K562 (cell line): ENCODE results near the gene MPZL3. TPM values are rescaled to one million over a fixed set of nuclear protein-coding genes. Genes with fewer than 3 reads are reported as not detected.

ENCODE experiments used
- ATAC-seq: fragments of 200-7000 bp; cut with Tn5 transposase; 3 replicates; pipeline ENCODE4 v1.9.1; 2020; ENCODE audit warnings: moderate library complexity
- BruUV-seq: library from RNA; stranded (reverse); fragments of 400-500 nt; replicated peaks from 2 replicates; lab custom pipeline; 2021; lab: Mats Ljungman, UMichigan
- CTCF ChIA-PET: fragments of 300-600 bp; formaldehyde crosslinking; extraction: SDS; loops from one replicate; lab custom pipeline; 2021; ENCODE audit warnings: low intra/inter-chr PET ratio; lab: Yijun Ruan, JAX
- POLR2A ChIA-PET: fragments of 300-600, 350-650 bp; sonication (Branson Sonifier 250); formaldehyde crosslinking; extraction: SDS; loops from one replicate; lab custom pipeline; 2021; ENCODE audit warnings: antibody characterized with exemption, inconsistent platforms; lab: Yijun Ruan, JAX
- DNase-seq, 4 experiments: peaks; one replicate each; pipeline versions ENCODE4 v3.0.0 to v3.0.0-alpha.2; 2011 to 2018; ENCODE audit warnings: low spot score in 3 of 4, mixed read lengths in 3 of 4; ENCODE audit errors: extremely low read depth in 1 of 4
- FAIRE-seq: peaks from 2 replicates; lab custom pipeline; 2011; peaks lifted over from hg19 to GRCh38; lab: Jason Lieb, UNC
- H2AFZ ChIP-seq: 2 replicates; pipeline ENCODE4 v1.6.0; 2011; ENCODE audit warnings: low read depth, low read length, control low read depth, inconsistent platforms
- H3K27ac ChIP-seq: fragments of 200-600 bp; 3 replicates; pipeline ENCODE4 v1.8.0; 2011; ENCODE audit warnings: low read depth, mild to moderate bottlenecking, control low read depth, inconsistent platforms, low read length, moderate library complexity, mixed read lengths; ENCODE audit errors: extremely low read depth
- H3K27me3 ChIP-seq, 2 experiments: fragments of 300-600 bp in 1 of 2; 2 replicates in 1 of 2; 3 replicates in 1 of 2; pipeline versions ENCODE4 v1.6.0 to v1.8.0; 2011; ENCODE audit warnings: inconsistent platforms in 2 of 2, low read length in 2 of 2, mild to moderate bottlenecking in 1 of 2, mixed read lengths in 1 of 2, moderate library complexity in 1 of 2; ENCODE audit not compliant: control insufficient read depth in 2 of 2, insufficient read depth in 2 of 2
- H3K36me3 ChIP-seq: fragments of 300-600 bp; 3 replicates; pipeline ENCODE4 v1.8.0; 2011; ENCODE audit warnings: mild to moderate bottlenecking, low read length, inconsistent platforms; ENCODE audit not compliant: control insufficient read depth, insufficient read depth
- H3K4me1 ChIP-seq, 2 experiments: fragments of 200-600 bp in 1 of 2; replicated peaks in 1 of 2; 2 replicates in 1 of 2; 3 replicates in 1 of 2; pipeline versions ENCODE4 v1.5.1 to v1.8.0; 2011; ENCODE audit warnings: inconsistent platforms in 2 of 2, low read length in 2 of 2, mild to moderate bottlenecking in 1 of 2, mixed read lengths in 1 of 2, moderate library complexity in 1 of 2; ENCODE audit not compliant: control insufficient read depth in 2 of 2, insufficient read depth in 2 of 2
- H3K4me2 ChIP-seq: 2 replicates; pipeline ENCODE4 v1.6.1; 2011; ENCODE audit warnings: low read length, control low read depth, inconsistent platforms, mixed read lengths; ENCODE audit not compliant: insufficient read depth
- H3K4me3 ChIP-seq: fragments of 200-600 bp; sonication (generic), shearing (Covaris generic); 2 replicates; pipeline ENCODE4 v1.5.1; 2016; ENCODE audit warnings: control low read depth, inconsistent platforms
- H3K79me2 ChIP-seq: fragments of 200-600 bp; 3 replicates; pipeline ENCODE4 v1.8.0; 2011; ENCODE audit warnings: low read length, inconsistent platforms; ENCODE audit not compliant: control insufficient read depth, insufficient read depth
- H3K9ac ChIP-seq, 2 experiments: 2 replicates each; pipeline versions ENCODE4 v1.6.0 to v1.6.1; 2011; ENCODE audit warnings: low read depth in 2 of 2, low read length in 2 of 2, control low read depth in 1 of 2, inconsistent platforms in 1 of 2, mild to moderate bottlenecking in 1 of 2, mixed read lengths in 1 of 2; ENCODE audit not compliant: insufficient read depth in 1 of 2
- H3K9me1 ChIP-seq: one replicate; pipeline ENCODE4 v1.6.0; 2011; ENCODE audit warnings: inconsistent platforms, mild to moderate bottlenecking, low read length, moderate library complexity; ENCODE audit not compliant: control insufficient read depth, insufficient read depth
- H3K9me3 ChIP-seq: replicated peaks from 2 replicates; pipeline ENCODE4 v1.5.1; 2011; ENCODE audit warnings: low read depth, low read length, inconsistent platforms; ENCODE audit not compliant: control insufficient read depth, insufficient read depth
- H4K20me1 ChIP-seq: replicated peaks from 2 replicates; pipeline ENCODE4 v1.6.1; 2011; ENCODE audit warnings: low read length, inconsistent platforms, mixed read lengths; ENCODE audit not compliant: control insufficient read depth, insufficient read depth
- BACH1 ChIP-seq: fragments of 200-800 bp; sonication (Bioruptor generic); IDR thresholded peaks from 2 replicates; pipeline ENCODE4 v1.6.1; 2016; ENCODE audit warnings: missing genetic modification characterization, missing compliant biosample characterization
- C11orf30 ChIP-seq: fragments of 450-650 bp; IDR thresholded peaks from 2 replicates; pipeline ENCODE4 v1.6.1; 2016; ENCODE audit warnings: low read depth, mild to moderate bottlenecking
- CC2D1A ChIP-seq: fragments of 450-650 bp; IDR thresholded peaks from 2 replicates; pipeline ENCODE4 v1.6.1; 2017; ENCODE audit warnings: mild to moderate bottlenecking
- CEBPG ChIP-seq, 3 experiments: fragments of 200-800 bp in 1 of 3; sonication (Bioruptor generic) in 1 of 3; sonication (generic) in 1 of 3; formaldehyde crosslinking in 1 of 3; IDR thresholded peaks in 2 of 3; conservative IDR thresholded peaks in 1 of 3; 2 replicates each; pipeline versions ENCODE4 v1.6.1 to v1.8.0; 2016 to 2022; ENCODE audit warnings: missing compliant biosample characterization in 2 of 3, missing genetic modification characterization in 2 of 3, mild to moderate bottlenecking in 1 of 3, missing genetic modification reagents in 1 of 3
- LEF1 ChIP-seq: fragments of 450-650 bp; IDR thresholded peaks from 2 replicates; pipeline ENCODE4 v1.6.1; 2016; ENCODE audit warnings: mild to moderate bottlenecking
- MAFK ChIP-seq: IDR thresholded peaks from 2 replicates; pipeline ENCODE4 v1.6.1; 2011; ENCODE audit warnings: low read length, improper control_type of control experiment
- NFE2 ChIP-seq: IDR thresholded peaks from 2 replicates; pipeline ENCODE4 v1.6.1; 2014; ENCODE audit warnings: antibody characterized with exemption, low read depth
- NFYB ChIP-seq: IDR thresholded peaks from 2 replicates; pipeline ENCODE4 v1.6.1; 2011; ENCODE audit warnings: mild to moderate bottlenecking, moderate library complexity; ENCODE audit not compliant: insufficient read length; ENCODE audit errors: extremely low read depth
- NR2C2 ChIP-seq, 2 experiments: fragments of 200-800 bp in 1 of 2; sonication (Bioruptor generic) in 1 of 2; sonication (generic) in 1 of 2; formaldehyde crosslinking in 1 of 2; IDR thresholded peaks; 2 replicates each; pipeline versions ENCODE4 v1.6.1 to v1.8.0; 2016 to 2022; ENCODE audit warnings: mild to moderate bottlenecking in 1 of 2, missing compliant biosample characterization in 1 of 2, missing genetic modification characterization in 1 of 2, missing genetic modification reagents in 1 of 2
- SMARCB1 ChIP-seq: IDR thresholded peaks from 2 replicates; pipeline ENCODE4 v1.6.1; 2011; ENCODE audit warnings: improper control_type of control experiment, low read depth; ENCODE audit not compliant: insufficient read length
- SRF ChIP-seq, 2 experiments: fragments of 250-450, 450-650 bp in 1 of 2; sonication (Bioruptor Pico) in 1 of 2; sonication (generic) in 1 of 2; formaldehyde crosslinking; IDR thresholded peaks; 2 replicates each; pipeline versions ENCODE4 v1.5.0 to v1.5.1; 2020 to 2022; ENCODE audit warnings: mild to moderate bottlenecking in 1 of 2, missing genetic modification reagents in 1 of 2
- ZNF24 ChIP-seq: fragments of 450-650 bp; IDR thresholded peaks from 2 replicates; pipeline ENCODE4 v1.6.1; 2016
- ZNF316 ChIP-seq: fragments of 450-650 bp; IDR thresholded peaks from 2 replicates; pipeline ENCODE4 v1.6.1; 2016
- WGBS: fragments of 100-300 bp; shearing (Covaris generic); methylation state at CpG from one replicate; pipeline ENCODE4 v1.1.6; 2016; ENCODE audit warnings: low coverage, mixed read lengths; ENCODE audit not compliant: insufficient coverage; ENCODE audit errors: missing lambda C conversion rate; 5-methylcytosine and 5-hydroxymethylcytosine counted together
- in situ Hi-C: fragments of 300-500 bp; cut with MboI; formaldehyde crosslinking; loops from 4 replicates; pipeline ENCODE4 v1.15.0; 2018; ENCODE audit warnings: inconsistent platforms, mixed read lengths
- intact Hi-C: fragments of 100-400 bp; cut with micrococcal nuclease; formaldehyde crosslinking; loops from 2 replicates; pipeline ENCODE4 v1.14.2; 2022
- polyA plus RNA-seq, 8 experiments: library from polyadenylated mRNA; depleted of rRNA in 4 of 8; stranded (reverse) in 5 of 8; unstranded in 3 of 8; fragments of >200 nt; fragmentation: Nextera tagmentation in 2 of 8; fragmentation: Illumina TruSeq in 1 of 8; extraction: Ambion mirVana in 2 of 8; extraction: Trizol in 1 of 8; gene quantifications; 2 replicates each; pipeline versions ENCODE4 v1.2.1 to v1.2.3, GENCODE V29; 2011 to 2014; ENCODE audit warnings: inconsistent platforms in 1 of 8, missing spikeins in 1 of 8
- total RNA-seq, 7 experiments: library from RNA; depleted of rRNA in 6 of 7; stranded (reverse); fragments of >200 nt in 6 of 7; fragmentation: Illumina TruSeq in 2 of 7; extraction: Trizol in 2 of 7; gene quantifications; 2 replicates each; pipeline versions ENCODE4 v1.2.1 to v1.2.3, GENCODE V29; 2011 to 2021; ENCODE audit warnings: low replicate concordance in 1 of 7
- TF ChIP-seq, protein P1 (sequence below): fragments of 200-800 bp; sonication (Bioruptor generic); IDR thresholded peaks from 2 replicates; pipeline ENCODE4 v1.6.1; 2017; ENCODE audit warnings: missing genetic modification characterization, missing compliant biosample characterization

The MPZL3 gene
- total and polyA plus RNA-seq, 9 of the 15 experiments (the other 6 are each of a cell fraction or from before 2014, with no cell fraction given), result 0.97 to 2.9 (median 1.6) TPM

DNA sequence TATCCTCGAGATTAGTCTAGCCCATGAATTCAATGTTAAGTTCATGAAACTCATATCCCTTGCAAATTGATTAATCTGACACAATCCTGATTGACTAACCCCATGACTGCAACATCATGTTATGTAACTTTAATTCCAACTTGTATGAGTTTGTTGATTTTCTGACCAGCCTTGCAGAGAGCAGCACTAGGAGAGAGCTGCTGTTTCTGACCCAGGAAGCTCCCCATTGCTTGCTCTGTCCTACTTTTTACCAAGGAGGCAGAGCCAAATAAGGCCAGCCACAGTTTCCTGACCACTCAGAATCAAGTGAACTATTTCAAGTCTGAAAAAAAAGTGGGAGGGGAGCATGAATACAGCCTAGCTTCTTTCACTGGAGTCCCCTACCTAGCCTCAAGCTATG is 13.2 kb downstream of the MPZL3 start:
- ChIA-PET CTCF (no interaction called here), POLR2A (interaction anchor here (0.8 kb wide), 1 partner anchor 24 kb away, joined by 3 read pairs; no protein-coding TSS in a partner anchor)
- Histone ChIP-seq H3K27ac (no peak overlapping the region), H3K9me3 (no peaks in the 10 kb centered on the region), H3K9ac (no peak overlapping the region), H3K79me2 (no peaks in the 10 kb centered on the region), H3K36me3 (no peaks in the 10 kb centered on the region), H3K4me1 (peaks cover 3 to 24% of the 10 kb centered on the region in 2 experiments), H3K4me2 (no peak overlapping the region), H3K4me3 (no peak overlapping the region), H2AFZ (no peak overlapping the region), H4K20me1 (no peaks in the 10 kb centered on the region; the same call in 1 of the 2 replicates), H3K27me3 (peaks cover 2 to 13% of the 10 kb centered on the region in 2 experiments; a peak in 2 of 5 replicates), H3K9me1 (no peaks in the 10 kb centered on the region)
- no peak for TF ChIP-seq CC2D1A
- TF ChIP-seq BACH1 (tag), result peak; percentile 24; the same call in 1 of the 2 replicates
- no peak for TF ChIP-seq NR2C2 (CRISPR knock-in tag; IDR thresholded peaks at IDR 0.05)
- peak; percentile 46; the same call in 1 of the 2 replicates for TF ChIP-seq NR2C2 (tag; IDR thresholded peaks at IDR 0.05)
- 0 out of 4 replicates have a peak, but pooled peaks of 1 of the 2 experiments have one; percentile 38 for TF ChIP-seq SRF (CRISPR knock-in tag; IDR thresholded peaks at IDR 0.05)
- BruUV-seq, result no TSS peak
- FAIRE-seq, result no peak
- in situ Hi-C loops, result no loop called here
- intact Hi-C loops, result no loop called here
- DNase-seq, result no peak
- 33% methylated on average over 1 of the region's 1 CpG for WGBS
- no peak for ATAC-seq

DNA sequence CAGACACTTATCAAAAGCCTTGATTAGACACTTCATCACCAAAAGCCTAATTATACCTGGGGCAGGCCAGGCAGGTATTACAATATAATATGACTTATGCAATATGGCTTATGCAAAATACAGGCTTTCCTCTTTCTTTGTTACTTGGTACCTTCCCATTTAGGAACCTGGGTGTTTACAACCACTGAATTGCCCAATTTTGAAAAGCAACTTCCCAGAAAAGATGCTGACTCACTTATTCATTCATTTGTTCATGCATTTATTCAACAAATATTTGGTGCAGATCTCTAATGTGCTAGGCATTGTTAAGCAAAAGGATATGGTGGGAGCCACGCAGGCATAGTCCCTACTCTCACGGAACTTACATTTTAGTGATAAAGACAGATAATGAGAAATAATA is 13.7 kb downstream of the MPZL3 start:
- H3K9me1 ChIP-seq, result no peaks in the 10 kb centered on the region
- H3K4me1 ChIP-seq, result peaks cover 3 to 24% of the 10 kb centered on the region in 2 experiments
- CTCF ChIA-PET, result no interaction called here
- BruUV-seq, result no TSS peak
- no peak for ATAC-seq
- no peak overlapping the region for H3K4me3 ChIP-seq
- POLR2A ChIA-PET, result no interaction called here
- H3K9ac ChIP-seq, result no peak overlapping the region
- no peaks in the 10 kb centered on the region for H3K9me3 ChIP-seq
- no peak for FAIRE-seq
- 55% methylated on average over 2 of the region's 2 CpGs for WGBS
- no peaks in the 10 kb centered on the region for H3K79me2 ChIP-seq
- peaks cover 2 to 13% of the 10 kb centered on the region in 2 experiments; a peak in 2 of 5 replicates for H3K27me3 ChIP-seq
- H3K4me2 ChIP-seq, result no peak overlapping the region
- no peaks in the 10 kb centered on the region for H3K36me3 ChIP-seq
- no peak overlapping the region for H2AFZ ChIP-seq
- no peak for DNase-seq
- no peaks in the 10 kb centered on the region; the same call in 1 of the 2 replicates for H4K20me1 ChIP-seq
- no peak overlapping the region for H3K27ac ChIP-seq
- in situ Hi-C loops (no loop called here), intact Hi-C loops (no loop called here)
- no peak for TF ChIP-seq SMARCB1
- TF ChIP-seq NFE2, result peak; percentile 72
- peak; percentile 93 for TF ChIP-seq ZNF24
- TF ChIP-seq LEF1, result no peak
- TF ChIP-seq CEBPG (CRISPR knock-in tag; IDR thresholded peaks at IDR 0.05), result no peak
- TF ChIP-seq CEBPG (tag; conservative IDR thresholded peaks at IDR 0.05 in 1 of 2, IDR thresholded peaks at IDR 0.05 in 1 of 2), result peak; percentile 54 to 75
- peak; percentile 72 for TF ChIP-seq C11orf30
- TF ChIP-seq NFYB, result no peak
- peak; percentile 72 for TF ChIP-seq ZNF316
- TF ChIP-seq, protein P1, sequence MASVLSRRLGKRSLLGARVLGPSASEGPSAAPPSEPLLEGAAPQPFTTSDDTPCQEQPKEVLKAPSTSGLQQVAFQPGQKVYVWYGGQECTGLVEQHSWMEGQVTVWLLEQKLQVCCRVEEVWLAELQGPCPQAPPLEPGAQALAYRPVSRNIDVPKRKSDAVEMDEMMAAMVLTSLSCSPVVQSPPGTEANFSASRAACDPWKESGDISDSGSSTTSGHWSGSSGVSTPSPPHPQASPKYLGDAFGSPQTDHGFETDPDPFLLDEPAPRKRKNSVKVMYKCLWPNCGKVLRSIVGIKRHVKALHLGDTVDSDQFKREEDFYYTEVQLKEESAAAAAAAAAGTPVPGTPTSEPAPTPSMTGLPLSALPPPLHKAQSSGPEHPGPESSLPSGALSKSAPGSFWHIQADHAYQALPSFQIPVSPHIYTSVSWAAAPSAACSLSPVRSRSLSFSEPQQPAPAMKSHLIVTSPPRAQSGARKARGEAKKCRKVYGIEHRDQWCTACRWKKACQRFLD (CRISPR knock-in tag), result 0 out of 2 replicates have a peak, but pooled peaks have one; percentile 38
- TF ChIP-seq MAFK, result peak; percentile 34
